Right ventricle myocardium superior (tissue), 1 donor: Measurements from ENCODE around the gene ZNF491. TPM values are rescaled to one million over a fixed set of nuclear protein-coding genes. Genes with fewer than 3 reads are reported as not detected.
"Not testable (repeated sequence)": the region's sequence is repeated elsewhere in the genome, so short reads cannot be mapped to it uniquely, and the experiment has no call there.

ENCODE experiments used
- ATAC-seq: fragments of 200-7000 bp; cut with Tn5 transposase; one replicate; pipeline ENCODE4 v1.9.1; 2020; ENCODE audit warnings: mild to moderate bottlenecking; ENCODE audit not compliant: poor library complexity
- DNase-seq: peaks from one replicate; pipeline ENCODE4 v3.0.0-alpha.2; 2020
- intact Hi-C: fragments of 100-400 bp; cut with DNase I; formaldehyde crosslinking; loops from one replicate; pipeline ENCODE4 v1.11.2; 2022
- total RNA-seq: library from RNA; stranded (reverse); fragmentation: NEBNext Ultra II Directional; extraction: Animal tissue kit (Norgen Biotek cat#: 25700); gene quantifications from one replicate; pipeline ENCODE4 v1.2.1, GENCODE V29; 2021
- donor health status: DM: no; HTN: yes; CAD: no; lungs with severe emphysema.

Gene ZNF491
- total RNA-seq, 1 donor from 2014 or later: 3.1 TPM

DNA sequence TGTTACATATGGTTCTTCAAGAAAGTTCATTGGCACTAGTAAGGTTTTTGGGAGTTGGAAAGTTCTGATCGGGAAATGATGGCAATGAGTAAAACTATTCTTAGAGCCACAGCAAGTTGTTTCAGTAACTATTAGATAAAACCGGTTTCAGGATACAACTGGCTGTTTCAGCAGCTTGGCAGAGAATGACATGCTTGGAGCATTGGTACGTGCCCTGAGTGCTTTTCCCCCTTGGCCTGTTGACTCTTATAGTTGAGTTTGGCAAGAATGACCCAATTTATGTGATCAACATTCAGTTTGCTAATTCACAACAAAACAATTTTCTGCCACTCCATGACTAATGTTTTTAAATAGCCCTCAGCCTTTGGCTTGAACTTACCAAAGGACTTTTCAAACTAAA lies 10.8 kb upstream of the ZNF491 start:
- intact Hi-C loops: no loop called here
- no peak for DNase-seq
- no peak for ATAC-seq

DNA sequence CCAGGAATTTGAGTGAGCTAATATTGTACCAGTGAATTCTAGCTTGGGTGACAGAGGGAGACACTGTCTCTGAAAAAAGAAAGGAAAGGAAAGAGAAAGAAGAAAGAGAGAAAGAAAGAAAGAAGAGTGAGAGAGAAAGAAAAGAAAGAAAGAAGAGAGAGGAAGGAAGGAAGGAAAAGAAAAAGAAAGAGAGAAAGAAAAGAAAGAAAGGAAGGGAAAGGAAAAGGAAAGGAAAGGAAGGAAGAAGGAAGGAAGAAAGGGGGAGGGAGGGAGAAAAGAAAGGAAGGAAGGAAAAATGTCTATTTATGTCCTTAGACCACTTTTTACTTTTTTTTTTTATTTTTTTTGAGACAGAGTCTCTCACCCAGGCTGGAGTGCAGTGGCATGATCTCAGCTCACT lies 5.4 kb upstream of the ZNF491 start:
- intact Hi-C loops: loop anchor here (10.0 kb wide), 1 partner anchor 98 kb away; no protein-coding TSS in a partner anchor
- DNase-seq: no peak
- no peak for ATAC-seq

DNA sequence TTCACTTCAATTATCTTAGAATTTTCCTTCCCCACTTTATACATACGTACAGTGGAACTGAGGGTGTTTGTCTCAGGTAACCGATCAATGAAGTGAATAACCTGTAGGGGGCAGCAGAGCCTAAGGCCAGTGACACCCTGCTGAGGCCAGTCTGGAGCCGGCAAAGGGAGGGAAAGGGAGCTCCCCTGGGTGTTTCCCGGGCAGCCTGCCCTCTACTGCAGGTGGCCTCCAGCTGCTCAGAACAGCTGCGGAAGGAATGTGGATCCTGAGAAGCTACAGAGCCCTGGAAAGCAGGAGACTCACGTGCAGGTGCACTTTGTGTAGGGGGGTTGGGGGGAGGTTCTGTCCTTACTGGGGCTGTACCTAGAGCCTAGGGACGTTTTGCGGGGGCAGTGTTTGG lies 832 bp upstream of the ZNF491 start:
- DNase-seq: peak; percentile 85
- peak; percentile 95 for ATAC-seq
- intact Hi-C loops: loop anchor here (10.0 kb wide), 1 partner anchor 103 kb away; no protein-coding TSS in a partner anchor

DNA sequence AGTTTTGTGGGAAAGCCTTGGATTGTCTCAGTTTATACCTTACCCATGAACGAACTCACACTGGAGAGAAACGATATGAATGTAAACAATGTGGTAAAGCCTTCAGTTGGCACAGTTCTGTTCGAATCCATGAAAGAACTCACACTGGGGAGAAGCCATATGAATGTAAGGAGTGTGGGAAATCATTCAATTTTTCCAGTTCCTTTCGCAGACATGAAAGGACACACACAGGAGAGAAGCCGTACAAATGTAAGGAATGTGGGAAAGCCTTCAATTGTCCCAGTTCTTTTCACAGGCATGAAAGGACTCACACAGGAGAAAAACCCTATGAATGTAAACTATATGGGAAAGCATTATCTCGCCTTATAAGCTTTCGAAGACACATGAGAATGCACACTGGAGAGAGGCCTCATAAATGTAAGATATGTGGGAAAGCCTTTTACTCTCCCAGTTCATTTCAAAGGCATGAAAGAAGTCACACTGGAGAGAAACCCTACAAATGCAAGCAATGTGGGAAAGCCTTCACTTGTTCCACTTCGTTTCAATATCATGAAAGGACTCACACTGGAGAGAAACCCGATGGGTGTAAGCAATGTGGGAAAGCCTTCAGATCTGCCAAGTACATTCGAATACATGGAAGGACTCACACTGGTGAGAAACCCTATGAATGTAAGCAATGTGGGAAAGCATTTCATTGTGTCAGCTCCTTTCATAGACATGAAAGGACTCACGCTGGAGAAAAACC lies 8.2 kb downstream of the ZNF491 start:
- intact Hi-C loops: loop anchor here (10.0 kb wide), 1 partner anchor 178 kb away; no protein-coding TSS in a partner anchor
- DNase-seq (no peak), ATAC-seq (no peak)

DNA sequence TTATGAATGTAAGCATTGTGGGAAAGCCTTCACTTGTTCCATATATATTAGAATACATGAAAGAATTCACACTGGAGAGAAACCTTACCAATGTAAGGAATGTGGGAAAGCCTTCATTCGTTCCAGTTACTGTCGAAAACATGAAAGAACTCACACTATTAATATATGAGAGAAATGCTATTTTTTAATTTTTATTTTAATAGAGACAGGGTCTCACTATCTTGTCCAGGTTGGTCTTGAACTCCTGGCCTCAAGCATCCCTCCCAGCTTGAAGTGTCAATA lies 8.7 kb downstream of the ZNF491 start:
- DNase-seq: no peak
- intact Hi-C loops: loop anchor here (10.0 kb wide), 1 partner anchor 178 kb away; no protein-coding TSS in a partner anchor
- ATAC-seq: no peak

DNA sequence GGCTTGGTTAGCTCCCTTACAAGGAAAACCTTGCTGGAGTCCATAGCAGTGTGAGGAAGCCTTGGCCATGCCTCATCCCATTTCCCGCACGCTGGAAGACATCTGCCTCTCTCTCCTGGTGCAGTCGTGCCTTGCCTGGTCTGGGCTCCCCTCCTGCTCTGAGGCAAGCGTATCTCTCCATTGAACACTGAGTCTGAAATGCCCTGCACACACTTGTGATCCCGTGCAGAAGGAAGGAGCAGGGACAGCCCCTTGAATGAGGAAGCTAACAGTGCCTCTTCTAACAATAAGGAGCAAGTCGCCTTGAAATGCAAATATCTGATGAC lies 15.3 kb downstream of the ZNF491 start:
- peak; percentile 29 for ATAC-seq
- DNase-seq: no peak
- intact Hi-C loops: no loop called here

DNA sequence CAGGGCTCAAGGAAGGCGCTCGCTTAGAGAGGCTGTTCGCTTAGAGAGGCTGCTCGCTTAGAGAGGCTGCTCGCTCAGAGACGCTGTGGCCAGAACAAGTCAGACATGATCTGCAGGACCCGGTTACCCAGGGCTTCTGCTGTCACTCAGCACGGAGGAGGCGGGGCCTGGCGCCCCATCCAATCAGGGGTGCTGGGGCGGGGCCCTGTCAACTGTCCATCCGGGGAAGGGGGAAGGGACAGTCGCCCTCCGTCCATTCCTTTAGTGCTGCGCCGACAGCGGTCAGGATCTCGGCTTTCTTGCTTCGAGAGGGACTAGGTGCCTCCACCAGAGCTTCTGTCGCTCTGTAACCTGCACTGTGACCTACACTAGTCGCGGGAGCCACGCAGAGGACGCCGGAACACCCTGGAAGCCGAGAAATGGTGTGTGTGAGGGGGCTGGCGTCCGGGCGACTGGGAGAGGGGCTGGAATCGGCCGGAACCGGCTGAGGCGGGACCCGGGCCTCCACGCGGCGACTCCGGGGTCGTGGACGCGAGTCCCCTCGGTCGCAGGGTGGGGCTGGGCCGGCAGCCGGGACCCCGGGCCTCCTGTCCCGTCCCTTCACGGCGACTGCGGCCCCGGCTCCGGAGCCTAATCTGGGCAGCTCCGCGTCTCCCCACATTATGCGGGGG lies 15.8 kb downstream of the ZNF491 start, which contains the start of gene ZNF440:
TSS of gene ZNF440 (plus strand) at position 245 of the 671 bp plus-strand sequence. CDS start at position 420, 175 bp downstream.
- intact Hi-C loops: no loop called here
- DNase-seq (peak; percentile 97), ATAC-seq (peak; percentile 100)

DNA sequence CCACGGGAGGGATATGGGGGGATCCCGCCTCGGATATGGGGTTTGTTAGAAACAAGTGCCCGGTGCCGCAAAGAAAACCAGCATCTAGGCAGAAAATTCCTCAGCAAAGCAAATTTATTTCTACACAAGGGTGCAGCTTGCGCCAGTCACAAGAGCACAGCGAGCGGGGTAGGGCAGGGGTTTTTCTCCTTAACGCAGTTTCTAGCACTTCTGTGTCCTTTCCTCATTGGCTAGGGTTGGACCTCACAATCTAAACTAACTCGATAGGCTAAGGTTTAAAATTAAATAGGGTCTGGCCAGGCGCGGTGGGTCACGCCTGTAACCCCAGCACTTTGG lies 16.3 kb downstream of the ZNF491 start:
- peak; percentile 45 for ATAC-seq
- no peak for DNase-seq
- intact Hi-C loops: no loop called here

DNA sequence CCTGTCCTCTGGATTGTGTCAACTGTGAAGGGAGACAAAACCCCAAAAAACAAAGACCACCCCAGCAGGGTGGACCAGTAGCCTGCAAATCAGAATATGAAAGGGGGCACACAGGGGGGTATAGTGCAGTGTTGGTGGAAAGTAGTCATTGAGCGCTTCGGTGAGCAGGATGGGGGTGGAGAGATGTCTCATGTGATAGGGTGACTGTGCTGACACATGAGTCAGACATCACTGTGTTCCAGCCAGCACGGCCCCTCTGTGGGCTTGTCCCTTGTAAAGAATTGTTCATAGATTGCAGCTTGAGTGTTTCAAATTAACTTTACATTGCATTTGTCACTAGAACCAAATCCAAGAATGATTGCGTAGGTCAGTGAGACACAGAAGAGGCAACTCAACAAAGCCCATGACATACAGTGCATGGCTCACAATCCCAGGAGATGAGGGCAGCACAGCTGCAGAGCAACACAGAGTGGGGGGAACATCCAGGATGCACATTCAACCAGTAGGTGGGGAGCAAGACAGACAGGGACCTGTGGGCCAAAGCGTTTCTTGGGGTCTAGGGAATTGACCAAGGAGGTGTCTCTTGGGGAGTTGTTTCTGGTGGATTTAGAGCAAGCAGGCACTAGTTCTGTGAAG lies 23.3 kb downstream of the ZNF491 start:
- no peak for ATAC-seq

DNA sequence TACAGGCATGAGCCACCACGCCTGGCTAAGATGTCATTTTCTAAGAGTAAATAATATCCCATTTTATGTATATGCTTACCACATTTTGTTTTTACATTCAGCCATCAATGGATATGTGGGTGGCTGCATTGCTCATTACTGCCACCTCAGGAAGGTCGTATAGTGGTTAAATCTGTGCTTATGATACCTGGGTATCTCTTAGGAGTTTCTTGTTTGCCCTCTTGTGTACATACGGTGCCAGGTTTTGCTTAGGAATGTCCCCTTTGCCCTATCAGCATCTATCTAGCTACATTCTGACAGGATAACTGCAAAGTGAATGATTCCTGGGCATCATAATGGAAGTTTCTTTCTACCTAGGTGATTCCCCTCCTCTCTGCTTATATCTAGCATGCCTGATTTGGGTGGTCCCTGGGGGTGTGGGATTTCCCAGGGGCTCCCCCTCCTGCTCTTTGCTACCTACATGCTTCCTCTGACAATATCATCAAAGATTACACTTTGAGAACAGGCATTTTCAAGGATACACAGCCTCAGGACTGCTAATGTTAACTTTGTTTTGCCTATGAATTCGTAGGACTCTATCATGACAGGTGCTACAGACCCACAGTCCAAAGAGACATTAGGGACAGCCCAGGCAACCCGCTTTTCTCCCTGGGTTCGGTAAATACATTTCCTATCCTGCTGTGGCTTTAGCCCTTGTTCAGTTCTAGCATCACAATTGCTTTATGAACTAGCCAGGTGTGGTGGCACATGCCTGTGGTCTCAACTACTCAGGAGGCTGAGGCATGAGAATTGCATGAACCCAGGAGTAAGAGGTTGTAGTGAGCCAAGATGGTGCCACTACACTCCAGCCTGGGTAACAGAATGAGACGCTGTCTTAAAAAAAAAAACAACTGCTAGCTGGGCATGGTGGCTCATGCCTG lies 30.9 kb downstream of the ZNF491 start:
- ATAC-seq, DNase-seq, intact Hi-C loops: not testable (repeated sequence)

More for the DNA sequence above, 23.3 kb downstream of the ZNF491 start:
- intact Hi-C loops: no loop called here
- no peak for DNase-seq

DNA sequence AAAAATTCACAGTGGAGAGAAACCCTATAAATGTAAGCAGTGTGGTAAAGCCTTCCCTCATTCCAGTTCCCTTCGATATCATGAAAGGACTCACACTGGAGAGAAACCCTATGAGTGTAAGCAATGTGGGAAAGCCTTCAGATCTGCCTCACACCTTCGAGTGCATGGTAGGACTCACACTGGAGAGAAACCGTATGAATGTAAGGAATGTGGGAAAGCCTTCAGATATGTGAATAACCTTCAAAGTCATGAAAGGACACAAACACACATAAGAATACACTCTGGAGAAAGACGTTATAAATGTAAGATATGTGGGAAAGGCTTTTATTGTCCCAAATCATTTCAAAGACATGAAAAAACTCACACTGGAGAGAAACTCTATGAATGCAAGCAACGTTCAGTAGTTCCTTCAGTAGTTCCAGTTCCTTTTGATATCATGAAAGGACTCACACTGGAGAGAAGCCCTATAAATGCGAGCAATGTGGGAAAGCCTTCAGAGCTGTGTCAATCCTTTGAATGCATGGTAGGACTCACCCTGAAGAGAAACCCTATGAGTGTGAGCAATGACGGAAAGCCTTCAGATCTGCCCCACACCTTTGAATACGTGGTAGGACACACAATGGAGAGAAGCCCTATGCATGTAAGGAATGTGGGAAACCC lies 34.1 kb downstream of the ZNF491 start:
- ATAC-seq (no peak), DNase-seq (no peak)
- intact Hi-C loops: no loop called here

DNA sequence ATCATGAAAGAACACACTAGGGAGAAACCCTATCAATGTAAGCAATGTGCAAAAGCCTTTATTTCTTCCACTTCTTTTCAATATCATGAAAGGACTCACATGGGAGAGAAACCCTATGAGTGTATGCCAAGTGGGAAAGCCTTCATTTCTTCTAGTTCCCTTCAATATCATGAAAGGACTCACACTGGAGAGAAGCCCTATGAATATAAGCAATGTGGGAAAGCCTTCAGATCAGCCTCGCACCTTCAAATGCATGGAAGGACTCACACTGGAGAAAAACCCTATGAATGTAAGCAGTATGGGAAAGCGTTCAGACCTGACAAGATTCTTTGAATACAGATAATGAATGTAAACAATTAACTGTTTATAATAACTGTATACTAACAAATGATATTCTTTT lies 35.2 kb downstream of the ZNF491 start:
- no peak for ATAC-seq
- intact Hi-C loops: no loop called here
- DNase-seq: no peak

DNA sequence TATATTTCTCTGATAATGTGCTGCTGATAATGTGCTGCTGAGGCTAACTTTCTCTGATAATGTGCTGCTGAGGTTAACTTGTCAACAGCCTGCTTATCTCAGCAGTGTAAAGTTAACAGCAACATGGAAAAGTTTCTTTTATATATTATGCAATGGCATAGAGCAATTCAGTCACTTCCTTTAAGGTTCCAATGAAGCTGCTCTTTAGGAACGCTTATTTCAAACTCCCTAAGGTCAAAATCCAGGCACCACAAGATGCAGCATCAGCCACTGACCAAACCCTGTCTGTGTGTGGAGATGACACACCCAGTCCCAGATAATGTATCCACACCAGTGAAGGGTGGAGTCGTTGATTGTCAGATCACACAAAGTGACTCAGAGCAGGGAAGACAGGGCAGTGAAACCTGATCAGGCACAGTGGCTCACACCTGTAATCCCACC lies 37.3 kb downstream of the ZNF491 start:
- DNase-seq, ATAC-seq, intact Hi-C loops: not testable (repeated sequence)

DNA sequence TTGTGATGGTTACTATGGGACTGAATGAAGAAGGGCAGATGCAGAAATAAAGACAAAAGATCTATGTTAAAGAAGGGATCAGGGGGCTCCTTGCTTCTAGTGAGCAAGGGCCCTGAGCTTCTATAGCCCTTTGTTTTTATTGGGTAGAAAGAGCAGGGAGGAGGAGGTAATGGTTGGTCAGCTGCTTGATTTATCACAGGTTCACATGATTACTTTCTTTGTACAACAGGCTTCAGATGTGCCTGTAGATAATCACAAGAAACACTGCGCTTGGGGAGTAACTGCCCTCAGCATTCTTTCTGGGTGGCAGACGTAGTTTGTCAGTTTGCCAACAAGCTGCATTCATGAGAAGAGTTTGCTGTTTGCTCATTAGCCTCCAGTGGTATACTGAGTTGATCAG lies 45.4 kb downstream of the ZNF491 start:
- ATAC-seq (no peak), DNase-seq (no peak)
- intact Hi-C loops: no loop called here

DNA sequence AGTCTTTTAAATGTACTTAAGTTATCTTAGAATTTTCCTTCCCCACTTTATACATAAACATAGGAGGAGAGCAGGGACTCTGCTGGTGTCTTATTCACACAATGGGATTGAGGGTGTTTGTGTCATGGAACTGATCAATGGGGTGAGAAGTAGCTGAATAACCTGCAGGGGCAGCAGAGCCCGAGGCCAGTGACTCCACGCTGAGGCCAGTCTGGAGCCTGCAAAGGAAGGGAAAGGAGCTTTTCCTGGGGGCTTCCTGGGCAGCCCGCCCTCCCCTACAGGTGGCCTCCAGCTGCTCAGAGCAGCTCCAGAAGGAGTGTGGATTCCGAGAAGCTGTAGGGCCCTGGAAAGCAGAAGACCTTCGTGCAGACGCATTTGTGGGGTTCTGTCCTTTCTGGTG lies 49.3 kb downstream of the ZNF491 start:
- intact Hi-C loops, ATAC-seq, DNase-seq: not testable (repeated sequence)

DNA sequence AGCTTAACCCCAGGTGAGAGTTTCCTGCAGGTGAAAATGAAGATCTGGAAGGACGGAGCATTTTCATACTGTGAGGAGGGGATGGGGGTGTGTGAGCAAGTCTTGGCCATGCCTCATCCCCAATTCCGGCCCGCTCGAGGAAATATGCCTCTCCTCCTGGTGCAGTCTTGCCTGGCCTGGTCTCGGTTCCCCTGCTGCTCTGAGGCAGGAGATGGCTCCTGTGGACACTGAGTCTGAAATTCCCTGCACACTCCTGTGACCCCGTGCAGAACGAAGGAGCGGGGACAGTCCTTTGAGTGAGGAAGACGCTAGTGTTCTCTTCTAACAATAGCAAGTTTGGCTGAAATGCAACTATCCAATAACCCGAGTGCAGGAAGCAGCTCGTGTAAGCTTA lies 49.9 kb downstream of the ZNF491 start:
- DNase-seq (no peak), ATAC-seq (no peak)
- intact Hi-C loops: no loop called here

DNA sequence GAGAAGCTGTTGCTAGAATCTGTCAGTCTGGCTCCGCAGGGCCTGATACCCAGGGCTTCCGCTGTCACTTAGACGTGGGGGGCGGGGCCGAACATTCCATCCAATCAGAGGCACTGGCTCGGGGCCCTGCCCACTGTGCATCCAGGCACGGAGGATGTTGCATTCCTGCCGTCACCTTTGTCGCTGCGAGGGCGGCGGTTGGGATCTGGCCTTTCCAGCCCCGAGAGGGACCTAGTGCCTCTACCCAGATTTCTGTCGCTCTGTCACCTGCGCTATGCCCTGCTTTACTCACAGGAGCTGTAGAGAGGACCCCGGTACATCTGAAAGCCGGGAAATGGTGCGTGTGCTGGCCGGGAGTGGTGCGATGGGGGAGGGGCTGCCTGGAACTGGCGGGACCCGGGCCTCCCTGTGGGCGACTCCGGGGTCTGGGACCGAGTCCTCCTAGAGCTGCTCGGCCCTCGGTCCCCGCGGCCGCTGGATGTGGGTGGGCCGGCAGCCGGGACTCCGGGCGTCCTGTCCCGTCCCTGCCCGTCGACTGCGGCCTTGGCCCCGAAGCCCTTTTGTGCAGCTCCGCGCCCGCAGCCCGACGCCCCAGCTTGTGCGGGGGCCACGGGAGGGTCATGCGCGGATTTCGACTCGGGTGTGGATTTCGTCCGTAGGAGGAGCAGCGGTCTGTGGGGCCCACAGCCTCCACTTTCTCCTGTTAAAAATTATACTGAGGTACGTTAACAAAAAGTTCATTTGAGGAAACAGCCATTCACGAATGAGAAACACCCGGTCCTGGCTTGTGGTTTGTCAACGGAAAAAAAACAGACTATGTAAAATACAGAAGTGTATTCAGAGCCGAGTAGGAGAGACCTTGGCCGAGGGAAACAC lies 50.5 kb downstream of the ZNF491 start, which contains the start of gene ZNF439:
TSS of gene ZNF439 (plus strand) at position 133 of the 876 bp plus-strand sequence. CDS start at position 275, 142 bp downstream.
- ATAC-seq (peak; percentile 100), DNase-seq (peak; percentile 96)
- intact Hi-C loops: no loop called here
